Measurements from ENCODE around the gene CAPN12. TPM values are rescaled to one million over a fixed set of nuclear protein-coding genes. Genes with fewer than 3 reads are reported as not detected.

The CAPN12 gene
- total RNA-seq, 1 experiment from 2014 or later = 0.69 TPM

GRCh38 chr19:38745316-38745715 is 1.0 kb upstream of the CAPN12 start:
- ChIA-PET CTCF (no interaction called here), POLR2A (ENCODE audit: low non-redundant PET) (no interaction called here)
- Histone ChIP-seq H3K27ac (ENCODE audit: low read depth, low read length, poor library complexity, severe bottlenecking) (no peak overlapping the region), H3K9me3 (ENCODE audit: low read depth, low read length, poor library complexity, severe bottlenecking) (no peaks in the 10 kb centered on the region), H3K27me3 (replicated peaks; ENCODE audit: insufficient read depth, low read depth, low read length, poor library complexity) (no peaks in the 10 kb centered on the region), H3K36me3 (ENCODE audit: insufficient read depth, low read length, poor library complexity, severe bottlenecking) (no peaks in the 10 kb centered on the region), H3K4me3 (ENCODE audit: low read depth, low read length, poor library complexity, severe bottlenecking) (no peak overlapping the region), H3K4me1 (ENCODE audit: insufficient read depth, low read length, poor library complexity, severe bottlenecking) (no peaks in the 10 kb centered on the region)
- intact Hi-C loops (cut with micrococcal nuclease; ENCODE audit: unreplicated experiment) = no loop called here
- no peak for DNase-seq (ENCODE audit: low spot score)
- no peak for TF ChIP-seq CTCF (conservative IDR thresholded peaks at IDR 0.05; ENCODE audit: low read depth, low read length)
- no peak for TF ChIP-seq EZH2 (IDR thresholded peaks at IDR 0.05; ENCODE audit: borderline replicate concordance, low read depth, low read length, poor library complexity, severe bottlenecking)
- no TSS peak for BruUV-seq (replicated peaks)

- CTCF ChIA-PET = no interaction called here
- no TSS peak for BruUV-seq (replicated peaks)
These were observed 600 bp upstream of the CAPN12 start for GRCh38 chr19:38744874-38745273.

GRCh38 chr19:38743394-38744297 is 628 bp downstream of the CAPN12 start:
- POLR2A ChIA-PET (ENCODE audit: low non-redundant PET) = no interaction called here
- DNase-seq (ENCODE audit: low spot score) = no peak
- H3K27me3 ChIP-seq (replicated peaks; ENCODE audit: insufficient read depth, low read depth, low read length, poor library complexity) = no peaks in the 10 kb centered on the region
- CTCF ChIA-PET = no interaction called here
- H3K4me3 ChIP-seq (ENCODE audit: low read depth, low read length, poor library complexity, severe bottlenecking) = no peak overlapping the region
- no peak for TF ChIP-seq EZH2 (IDR thresholded peaks at IDR 0.05; ENCODE audit: borderline replicate concordance, low read depth, low read length, poor library complexity, severe bottlenecking)
- TF ChIP-seq CTCF (conservative IDR thresholded peaks at IDR 0.05; ENCODE audit: low read depth, low read length) = no peak
- H3K4me1 ChIP-seq (ENCODE audit: insufficient read depth, low read length, poor library complexity, severe bottlenecking) = no peaks in the 10 kb centered on the region
- no peak overlapping the region for H3K27ac ChIP-seq (ENCODE audit: low read depth, low read length, poor library complexity, severe bottlenecking)
- H3K9me3 ChIP-seq (ENCODE audit: low read depth, low read length, poor library complexity, severe bottlenecking) = no peaks in the 10 kb centered on the region
- H3K36me3 ChIP-seq (ENCODE audit: insufficient read depth, low read length, poor library complexity, severe bottlenecking) = no peaks in the 10 kb centered on the region
- intact Hi-C loops (cut with micrococcal nuclease; ENCODE audit: unreplicated experiment) = no loop called here
- no TSS peak for BruUV-seq (replicated peaks)

More at GRCh38 chr19:38744874-38745273, 600 bp upstream of the CAPN12 start:
- TF ChIP-seq CTCF (conservative IDR thresholded peaks at IDR 0.05; ENCODE audit: low read depth, low read length) (no peak), EZH2 (IDR thresholded peaks at IDR 0.05; ENCODE audit: borderline replicate concordance, low read depth, low read length, poor library complexity, severe bottlenecking) (no peak)
- POLR2A ChIA-PET (ENCODE audit: low non-redundant PET) = no interaction called here
- Histone ChIP-seq H3K27me3 (replicated peaks; ENCODE audit: insufficient read depth, low read depth, low read length, poor library complexity) (no peaks in the 10 kb centered on the region), H3K27ac (ENCODE audit: low read depth, low read length, poor library complexity, severe bottlenecking) (no peak overlapping the region), H3K36me3 (ENCODE audit: insufficient read depth, low read length, poor library complexity, severe bottlenecking) (no peaks in the 10 kb centered on the region), H3K4me1 (ENCODE audit: insufficient read depth, low read length, poor library complexity, severe bottlenecking) (no peaks in the 10 kb centered on the region), H3K9me3 (ENCODE audit: low read depth, low read length, poor library complexity, severe bottlenecking) (no peaks in the 10 kb centered on the region), H3K4me3 (ENCODE audit: low read depth, low read length, poor library complexity, severe bottlenecking) (no peak overlapping the region)
- intact Hi-C loops (cut with micrococcal nuclease; ENCODE audit: unreplicated experiment) = no loop called here
- DNase-seq (ENCODE audit: low spot score) = no peak
